ENCODE data around the gene RGS1. TPM values are rescaled to one million over a fixed set of nuclear protein-coding genes. Genes with fewer than 3 reads are reported as not detected.
A peak's percentile ranks its signal among the peaks of the same experiment; 100 is the strongest.

The RGS1 gene
- total RNA-seq, 2 experiments from 2014 or later = 4.4 to 6.0 TPM

- Mint-ChIP-seq H3K4me1 (ENCODE audit: low read depth) (peaks cover 58% of the 10 kb centered on the region), H3K4me3 (no peak overlapping the region), H3K9me3 (no peaks in the 10 kb centered on the region), H3K36me3 (ENCODE audit: low read depth) (no peaks in the 10 kb centered on the region), H3K27me3 (ENCODE audit: low read depth) (no peaks in the 10 kb centered on the region), H3K27ac (no peak overlapping the region)
- no peak for DNase-seq
- intact Hi-C loops (cut with micrococcal nuclease) = loop anchor here (5.0 kb wide), 1 partner anchor 481 kb away; the partner anchor contains the start of genes RO60 and UCHL5
- CTCF ChIA-PET = interaction anchor here (1.2 to 7.6 kb wide), 3 partner anchors 27 to 101 kb away, joined by 3 to 88 read pairs (median 4); no protein-coding TSS in a partner anchor
Measured at GRCh38 chr1:192576190-192577144, 894 bp downstream of the RGS1 start.

GRCh38 chr1:192577145-192578140, 1.9 kb downstream of the RGS1 start:
- intact Hi-C loops (cut with micrococcal nuclease) = loop anchor here (5.0 kb wide), 1 partner anchor 480 kb away; the partner anchor contains the start of genes RO60 and UCHL5
- Mint-ChIP-seq H3K4me3 (peak overlapping the region; percentile 24), H3K27ac (no peak overlapping the region), H3K27me3 (ENCODE audit: low read depth) (no peaks in the 10 kb centered on the region), H3K9me3 (no peaks in the 10 kb centered on the region), H3K36me3 (ENCODE audit: low read depth) (no peaks in the 10 kb centered on the region), H3K4me1 (ENCODE audit: low read depth) (peaks cover 48% of the 10 kb centered on the region)
- CTCF ChIA-PET = interaction anchor here (1.0 to 7.6 kb wide), 6 partner anchors 14 to 102 kb away, joined by 3 to 88 read pairs (median 4); no protein-coding TSS in a partner anchor
- no peak for DNase-seq

GRCh38 chr1:192578144-192578909, 2.8 kb downstream of the RGS1 start:
- peak overlapping the region; percentile 24 for H3K4me3 Mint-ChIP-seq
- H3K27me3 Mint-ChIP-seq (ENCODE audit: low read depth) = no peaks in the 10 kb centered on the region
- no peaks in the 10 kb centered on the region for H3K36me3 Mint-ChIP-seq (ENCODE audit: low read depth)
- H3K4me1 Mint-ChIP-seq (ENCODE audit: low read depth) = peaks cover 42% of the 10 kb centered on the region
- no peaks in the 10 kb centered on the region for H3K9me3 Mint-ChIP-seq
- DNase-seq = no peak
- intact Hi-C loops (cut with micrococcal nuclease) = loop anchor here (5.0 kb wide), 1 partner anchor 479 kb away; the partner anchor contains the start of genes RO60 and UCHL5
- H3K27ac Mint-ChIP-seq = no peak overlapping the region
- CTCF ChIA-PET = interaction anchor here (1.0 to 7.6 kb wide), 7 partner anchors 11 to 103 kb away, joined by 3 to 88 read pairs (median 5); no protein-coding TSS in a partner anchor

- intact Hi-C loops (cut with micrococcal nuclease) = loop anchor here (5.0 kb wide), 1 partner anchor 478 kb away; the partner anchor contains the start of genes RO60 and UCHL5
- H3K4me1 Mint-ChIP-seq (ENCODE audit: low read depth) = peaks cover 34% of the 10 kb centered on the region
- CTCF ChIA-PET = interaction anchor here (0.7 to 7.6 kb wide), 9 partner anchors 11 to 110 kb away, joined by 3 to 88 read pairs (median 5); no protein-coding TSS in a partner anchor
- H3K36me3 Mint-ChIP-seq (ENCODE audit: low read depth) = no peaks in the 10 kb centered on the region
- no peaks in the 10 kb centered on the region for H3K9me3 Mint-ChIP-seq
- no peak for DNase-seq
- H3K4me3 Mint-ChIP-seq = peak overlapping the region; percentile 0
- H3K27me3 Mint-ChIP-seq (ENCODE audit: low read depth) = no peaks in the 10 kb centered on the region
- H3K27ac Mint-ChIP-seq = no peak overlapping the region
Measured at GRCh38 chr1:192579010-192579738, 3.6 kb downstream of the RGS1 start.

- Mint-ChIP-seq H3K36me3 (ENCODE audit: low read depth) (no peaks in the 10 kb centered on the region), H3K4me1 (ENCODE audit: low read depth) (peaks cover 27% of the 10 kb centered on the region), H3K27me3 (ENCODE audit: low read depth) (no peaks in the 10 kb centered on the region), H3K4me3 (no peak overlapping the region), H3K27ac (no peak overlapping the region), H3K9me3 (no peaks in the 10 kb centered on the region)
- intact Hi-C loops (cut with micrococcal nuclease) = loop anchor here (1.0 kb wide), 4 partner anchors 21 to 103 kb away; no protein-coding TSS in a partner anchor
- CTCF ChIA-PET = interaction anchor here (1.1 to 7.6 kb wide), 4 partner anchors 13 to 105 kb away, joined by 3 to 88 read pairs (median 6); no protein-coding TSS in a partner anchor
- DNase-seq = peak; percentile 42
Measured at GRCh38 chr1:192580351-192580962, 4.9 kb downstream of the RGS1 start.

- no peaks in the 10 kb centered on the region for H3K9me3 Mint-ChIP-seq
- peaks cover 22% of the 10 kb centered on the region for H3K4me1 Mint-ChIP-seq (ENCODE audit: low read depth)
- no peak overlapping the region for H3K4me3 Mint-ChIP-seq
- CTCF ChIA-PET = interaction anchor here (0.7 to 7.6 kb wide), 3 partner anchors 40 to 225 kb away, joined by 4 to 88 read pairs (median 6); no protein-coding TSS in a partner anchor
- intact Hi-C loops (cut with micrococcal nuclease) = no loop called here
- no peaks in the 10 kb centered on the region for H3K27me3 Mint-ChIP-seq (ENCODE audit: low read depth)
- H3K27ac Mint-ChIP-seq = no peak overlapping the region
- no peaks in the 10 kb centered on the region for H3K36me3 Mint-ChIP-seq (ENCODE audit: low read depth)
- DNase-seq = no peak
Measured at GRCh38 chr1:192581131-192581927, 5.8 kb downstream of the RGS1 start.

- H3K4me1 Mint-ChIP-seq (ENCODE audit: low read depth) = no peaks in the 10 kb centered on the region
- H3K9me3 Mint-ChIP-seq = no peaks in the 10 kb centered on the region
- H3K27ac Mint-ChIP-seq = no peak overlapping the region
- no peaks in the 10 kb centered on the region for H3K36me3 Mint-ChIP-seq (ENCODE audit: low read depth)
- CTCF ChIA-PET = no interaction called here
- H3K27me3 Mint-ChIP-seq (ENCODE audit: low read depth) = no peaks in the 10 kb centered on the region
- no peak for DNase-seq
- no peak overlapping the region for H3K4me3 Mint-ChIP-seq
- intact Hi-C loops (cut with micrococcal nuclease) = no loop called here
Measured at GRCh38 chr1:192584866-192585265, 9.3 kb downstream of the RGS1 start.

GRCh38 chr1:192587386-192588266, 12.1 kb downstream of the RGS1 start:
- no peak for DNase-seq
- CTCF ChIA-PET = interaction anchor here (1.7 kb wide), 1 partner anchor 23 kb away, joined by 6 read pairs; no protein-coding TSS in a partner anchor
- H3K27ac Mint-ChIP-seq = no peak overlapping the region
- H3K4me3 Mint-ChIP-seq = no peak overlapping the region
- no peaks in the 10 kb centered on the region for H3K9me3 Mint-ChIP-seq
- peaks cover 4% of the 10 kb centered on the region for H3K27me3 Mint-ChIP-seq (ENCODE audit: low read depth)
- H3K36me3 Mint-ChIP-seq (ENCODE audit: low read depth) = no peaks in the 10 kb centered on the region
- intact Hi-C loops (cut with micrococcal nuclease) = no loop called here
- H3K4me1 Mint-ChIP-seq (ENCODE audit: low read depth) = no peaks in the 10 kb centered on the region

GRCh38 chr1:192588546-192588945, 13.0 kb downstream of the RGS1 start:
- Mint-ChIP-seq H3K27me3 (ENCODE audit: low read depth) (peaks cover 4% of the 10 kb centered on the region), H3K4me1 (ENCODE audit: low read depth) (no peaks in the 10 kb centered on the region), H3K27ac (no peak overlapping the region), H3K4me3 (no peak overlapping the region), H3K9me3 (no peaks in the 10 kb centered on the region), H3K36me3 (ENCODE audit: low read depth) (no peaks in the 10 kb centered on the region)
- CTCF ChIA-PET = interaction anchor here (1.7 kb wide), 1 partner anchor 22 kb away, joined by 6 read pairs; no protein-coding TSS in a partner anchor
- no peak for DNase-seq
- intact Hi-C loops (cut with micrococcal nuclease) = no loop called here

All from activated naive CD4-positive, alpha-beta T cell treated with anti-CD3 and anti-CD28 coated beads for 36 hours (primary cell).